GM19438 (cell line): ENCODE data around the gene OTOP3.

Experiments
- ATAC-seq: cut with Tn5 transposase; IDR thresholded peaks from one replicate; pipeline ENCODE4 v1.9.1; 2021; ENCODE audit warnings: low read depth; ENCODE audit not compliant: unreplicated experiment

OTOP3 gene

GRCh38 chr17:74916851-74917199, 18.9 kb upstream of the OTOP3 start:
- no peak for ATAC-seq

GRCh38 chr17:74917430-74917829, 18.3 kb upstream of the OTOP3 start:
- no peak for ATAC-seq

GRCh38 chr17:74918906-74919305, 16.8 kb upstream of the OTOP3 start:
- ATAC-seq, result no peak

- no peak for ATAC-seq
Observed at GRCh38 chr17:74919440-74920305, 16.0 kb upstream of the OTOP3 start.

GRCh38 chr17:74920306-74920620, 15.4 kb upstream of the OTOP3 start:
- no peak for ATAC-seq

- ATAC-seq, result no peak
Observed at GRCh38 chr17:74920642-74921025, 15.1 kb upstream of the OTOP3 start.

GRCh38 chr17:74921026-74921681, 14.5 kb upstream of the OTOP3 start:
- no peak for ATAC-seq

- ATAC-seq, result no peak
Observed at GRCh38 chr17:74921769-74922168, 13.9 kb upstream of the OTOP3 start.

GRCh38 chr17:74922172-74922571, 13.5 kb upstream of the OTOP3 start:
- no peak for ATAC-seq

- no peak for ATAC-seq
Observed at GRCh38 chr17:74922694-74923537, 12.8 kb upstream of the OTOP3 start, which contains the start of gene USH1G. USH1G (minus strand) TSS chr17:74923255; CDS start chr17:74923073, 182 bp downstream.

- ATAC-seq, result no peak
Observed at GRCh38 chr17:74923538-74924249, 12.0 kb upstream of the OTOP3 start.

GRCh38 chr17:74924250-74924948, 11.3 kb upstream of the OTOP3 start, which contains the start of gene OTOP2:
OTOP2 (plus strand) TSS chr17:74924273; CDS start chr17:74924633, 360 bp downstream.
- ATAC-seq, result no peak

- ATAC-seq, result no peak
Observed at GRCh38 chr17:74925242-74925641, 10.5 kb upstream of the OTOP3 start.

GRCh38 chr17:74928786-74929185, 6.9 kb upstream of the OTOP3 start:
- no peak for ATAC-seq

- no peak for ATAC-seq
Observed at GRCh38 chr17:74930535-74931036, 5.1 kb upstream of the OTOP3 start.

- no peak for ATAC-seq
Observed at GRCh38 chr17:74935048-74935447, 650 bp upstream of the OTOP3 start.

GRCh38 chr17:74936470-74936799, 737 bp downstream of the OTOP3 start:
- no peak for ATAC-seq

GRCh38 chr17:74937064-74938051, 1.7 kb downstream of the OTOP3 start:
- no peak for ATAC-seq
